Endodermal cell (in vitro differentiated cells): Measurements from ENCODE around the gene SDK1. TPM values are rescaled to one million over a fixed set of nuclear protein-coding genes. Genes with fewer than 3 reads are reported as not detected.
A peak's percentile ranks its signal among the peaks of the same experiment; 100 is the strongest.

Experiments
- DNase-seq: peaks from one replicate; pipeline ENCODE4 v3.0.0-alpha.2; 2017
- H3K27ac ChIP-seq: 2 replicates; pipeline ENCODE4 v1.5.1; 2013; ENCODE audit warnings: mild to moderate bottlenecking, low read depth, low read length, moderate library complexity
- H3K27me3 ChIP-seq: 2 replicates; pipeline ENCODE4 v1.6.1; 2013; ENCODE audit warnings: mild to moderate bottlenecking, low read length, moderate library complexity; ENCODE audit not compliant: insufficient read depth, control insufficient read depth, poor library complexity, severe bottlenecking
- H3K36me3 ChIP-seq: 2 replicates; pipeline ENCODE4 v1.7.0; 2013; ENCODE audit warnings: mild to moderate bottlenecking, low read length, moderate library complexity; ENCODE audit not compliant: control insufficient read depth, insufficient read depth
- H3K4me1 ChIP-seq: one replicate; pipeline ENCODE4 v1.7.0; 2013; ENCODE audit warnings: low read length; ENCODE audit not compliant: control insufficient read depth, insufficient read depth
- H3K4me3 ChIP-seq: 2 replicates; pipeline ENCODE4 v1.5.1; 2013; ENCODE audit warnings: mild to moderate bottlenecking, low read length, moderate library complexity
- H3K9ac ChIP-seq: 2 replicates; pipeline ENCODE4 v1.6.1; 2013; ENCODE audit warnings: mild to moderate bottlenecking, low read length, moderate library complexity; ENCODE audit not compliant: poor library complexity, severe bottlenecking; ENCODE audit errors: extremely low read depth
- H3K9me3 ChIP-seq: 2 replicates; pipeline ENCODE4 v1.6.1; 2013; ENCODE audit warnings: mild to moderate bottlenecking, low read length, moderate library complexity; ENCODE audit not compliant: control insufficient read depth
- H3K27ac Mint-ChIP-seq: 2 replicates; pipeline ENCODE4 v1.8.0; 2020; ENCODE audit warnings: mixed read lengths
- H3K27me3 Mint-ChIP-seq: 2 replicates; pipeline ENCODE4 v1.8.0; 2021; ENCODE audit warnings: mild to moderate bottlenecking, mixed read lengths; ENCODE audit not compliant: insufficient read depth
- H3K36me3 Mint-ChIP-seq: 2 replicates; pipeline ENCODE4 v1.8.0; 2020; ENCODE audit warnings: low read depth, mixed read lengths
- H3K4me1 Mint-ChIP-seq: 2 replicates; pipeline ENCODE4 v1.8.0; 2020; ENCODE audit warnings: mixed read lengths
- H3K4me3 Mint-ChIP-seq: 2 replicates; pipeline ENCODE4 v1.8.0; 2020; ENCODE audit warnings: mild to moderate bottlenecking, moderate library complexity, mixed read lengths
- H3K9me3 Mint-ChIP-seq: 2 replicates; pipeline ENCODE4 v1.8.0; 2020; ENCODE audit warnings: mild to moderate bottlenecking, mixed read lengths
- WGBS, 2 experiments: methylation state at CpG; one replicate each; pipeline versions ENCODE4 v1.1.5 to v1.1.7; 2013; ENCODE audit warnings: missing lambda C conversion rate in 2 of 2, mixed read lengths in 1 of 2; ENCODE audit not compliant: insufficient coverage in 1 of 2, insufficient read length in 1 of 2; 5-methylcytosine and 5-hydroxymethylcytosine counted together
- total RNA-seq, 2 donors: library from RNA; stranded (reverse); fragmentation: NEBNext Ultra II Directional in 1 of 2; extraction: Animal tissue kit (Norgen Biotek cat#: 25700) in 1 of 2; gene quantifications; 2 replicates in 1 of 2; 3 replicates in 1 of 2; pipeline ENCODE4 v1.2.1, GENCODE V29; 2021
- TF ChIP-seq, protein P1 (sequence below): fragments of 200-600 bp; sonication (generic); conservative IDR thresholded peaks from 2 replicates; pipeline ENCODE4 v1.5.0; 2021; ENCODE audit warnings: antibody characterized with exemption, mild to moderate bottlenecking

Gene SDK1
- total RNA-seq, 2 donors from 2014 or later, result 22.7 to 23.1 TPM

GRCh38 chr7:3979611-3980299, 678.7 kb downstream of the SDK1 start:
- no peak for DNase-seq
- H3K27ac Mint-ChIP-seq, result peak overlapping the region; percentile 92
- Histone ChIP-seq H3K4me3 (no peak overlapping the region), H3K9ac (peak overlapping the region; percentile 28), H3K27me3 (no peaks in the 10 kb centered on the region), H3K27ac (peak overlapping the region; percentile 62), H3K9me3 (peaks cover 25% of the 10 kb centered on the region), H3K4me1 (no peaks in the 10 kb centered on the region), H3K36me3 (no peaks in the 10 kb centered on the region)
- TF ChIP-seq, protein P1, sequence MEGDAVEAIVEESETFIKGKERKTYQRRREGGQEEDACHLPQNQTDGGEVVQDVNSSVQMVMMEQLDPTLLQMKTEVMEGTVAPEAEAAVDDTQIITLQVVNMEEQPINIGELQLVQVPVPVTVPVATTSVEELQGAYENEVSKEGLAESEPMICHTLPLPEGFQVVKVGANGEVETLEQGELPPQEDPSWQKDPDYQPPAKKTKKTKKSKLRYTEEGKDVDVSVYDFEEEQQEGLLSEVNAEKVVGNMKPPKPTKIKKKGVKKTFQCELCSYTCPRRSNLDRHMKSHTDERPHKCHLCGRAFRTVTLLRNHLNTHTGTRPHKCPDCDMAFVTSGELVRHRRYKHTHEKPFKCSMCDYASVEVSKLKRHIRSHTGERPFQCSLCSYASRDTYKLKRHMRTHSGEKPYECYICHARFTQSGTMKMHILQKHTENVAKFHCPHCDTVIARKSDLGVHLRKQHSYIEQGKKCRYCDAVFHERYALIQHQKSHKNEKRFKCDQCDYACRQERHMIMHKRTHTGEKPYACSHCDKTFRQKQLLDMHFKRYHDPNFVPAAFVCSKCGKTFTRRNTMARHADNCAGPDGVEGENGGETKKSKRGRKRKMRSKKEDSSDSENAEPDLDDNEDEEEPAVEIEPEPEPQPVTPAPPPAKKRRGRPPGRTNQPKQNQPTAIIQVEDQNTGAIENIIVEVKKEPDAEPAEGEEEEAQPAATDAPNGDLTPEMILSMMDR, result no peak
- 60 to 68% methylated on average over 4 to 5 of the region's 5 CpGs for WGBS, 2 experiments
- peaks cover 18% of the 10 kb centered on the region for H3K4me1 Mint-ChIP-seq
- H3K27me3 Mint-ChIP-seq, result peaks cover 2% of the 10 kb centered on the region
- H3K9me3 Mint-ChIP-seq, result peaks cover 23% of the 10 kb centered on the region
- H3K36me3 Mint-ChIP-seq, result peaks cover 16% of the 10 kb centered on the region
- H3K4me3 Mint-ChIP-seq, result no peak overlapping the region

GRCh38 chr7:3980300-3980643, 679.2 kb downstream of the SDK1 start:
- Histone ChIP-seq H3K9ac (peak overlapping the region; percentile 28), H3K27ac (peak overlapping the region; percentile 62), H3K27me3 (no peaks in the 10 kb centered on the region), H3K4me3 (no peak overlapping the region), H3K36me3 (no peaks in the 10 kb centered on the region), H3K9me3 (peaks cover 19% of the 10 kb centered on the region), H3K4me1 (no peaks in the 10 kb centered on the region)
- no peak overlapping the region for H3K4me3 Mint-ChIP-seq
- DNase-seq, result peak; percentile 65
- H3K36me3 Mint-ChIP-seq, result peaks cover 11% of the 10 kb centered on the region
- TF ChIP-seq, protein P1, result no peak
- H3K9me3 Mint-ChIP-seq, result peaks cover 20% of the 10 kb centered on the region
- WGBS, 2 experiments, result 19 to 24% methylated on average over 4 of the region's 4 CpGs
- peak overlapping the region; percentile 92 for H3K27ac Mint-ChIP-seq
- H3K27me3 Mint-ChIP-seq, result peaks cover 2% of the 10 kb centered on the region
- peaks cover 18% of the 10 kb centered on the region for H3K4me1 Mint-ChIP-seq

- H3K36me3 Mint-ChIP-seq, result peaks cover 7% of the 10 kb centered on the region
Observed at GRCh38 chr7:3981281-3981680, 680.2 kb downstream of the SDK1 start.

More at GRCh38 chr7:3981281-3981680, 680.2 kb downstream of the SDK1 start:
- 93 to 100% methylated on average over 3 of the region's 3 CpGs for WGBS, 2 experiments
- H3K27me3 Mint-ChIP-seq, result peaks cover 2% of the 10 kb centered on the region
- Histone ChIP-seq H3K4me1 (no peaks in the 10 kb centered on the region), H3K4me3 (no peak overlapping the region), H3K27me3 (no peaks in the 10 kb centered on the region), H3K36me3 (no peaks in the 10 kb centered on the region), H3K27ac (no peak overlapping the region), H3K9ac (no peak overlapping the region), H3K9me3 (peaks cover 15% of the 10 kb centered on the region)
- H3K9me3 Mint-ChIP-seq, result peaks cover 16% of the 10 kb centered on the region
- peak overlapping the region; percentile 32 for H3K27ac Mint-ChIP-seq
- no peak overlapping the region for H3K4me3 Mint-ChIP-seq
- TF ChIP-seq, protein P1, result no peak
- peaks cover 18% of the 10 kb centered on the region for H3K4me1 Mint-ChIP-seq
- DNase-seq, result no peak
